Thyroid gland (tissue), 4 donors: ENCODE results near the gene WNT11.

Experiments
- POLR2A ChIP-seq, 2 donors: fragments of 450-650 bp; IDR thresholded peaks; one replicate each; pipeline ENCODE4 v1.6.1; 2017; ENCODE audit warnings: antibody characterized with exemption in 2 of 2, mild to moderate bottlenecking in 2 of 2, moderate library complexity in 1 of 2
- TF ChIP-seq, protein P1 (sequence below), 6 experiments: fragments of 200-600 bp in 3 of 6; fragments of 450-650 bp in 3 of 6; sonication (generic) in 3 of 6; IDR thresholded peaks; one replicate each; pipeline ENCODE4 v1.5.1; 2016 to 2019; ENCODE audit warnings: antibody characterized with exemption in 6 of 6, mild to moderate bottlenecking in 2 of 6, inconsistent platforms in 1 of 6, moderate library complexity in 1 of 6

DNA sequence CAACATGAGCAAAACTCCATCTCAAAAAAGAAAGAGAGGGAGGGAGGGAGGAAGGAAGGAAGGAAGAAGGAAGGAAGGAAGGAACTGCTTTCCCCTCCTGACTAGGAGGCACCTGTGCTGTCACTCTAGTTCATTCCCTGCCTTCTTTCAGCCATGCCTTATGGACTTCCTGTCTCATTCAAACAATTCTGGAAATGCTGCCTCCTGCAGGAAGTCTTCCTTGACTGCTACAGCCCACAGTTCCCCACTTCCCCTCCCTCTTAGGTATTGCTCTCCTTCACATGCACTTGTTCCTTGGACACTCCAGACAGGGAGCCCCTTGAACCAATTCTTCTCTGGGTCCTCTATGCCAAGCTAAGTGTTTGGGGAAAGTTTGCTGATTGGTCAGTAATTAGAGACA is 31.6 kb upstream of the WNT11 start:
- TF ChIP-seq, protein P1, sequence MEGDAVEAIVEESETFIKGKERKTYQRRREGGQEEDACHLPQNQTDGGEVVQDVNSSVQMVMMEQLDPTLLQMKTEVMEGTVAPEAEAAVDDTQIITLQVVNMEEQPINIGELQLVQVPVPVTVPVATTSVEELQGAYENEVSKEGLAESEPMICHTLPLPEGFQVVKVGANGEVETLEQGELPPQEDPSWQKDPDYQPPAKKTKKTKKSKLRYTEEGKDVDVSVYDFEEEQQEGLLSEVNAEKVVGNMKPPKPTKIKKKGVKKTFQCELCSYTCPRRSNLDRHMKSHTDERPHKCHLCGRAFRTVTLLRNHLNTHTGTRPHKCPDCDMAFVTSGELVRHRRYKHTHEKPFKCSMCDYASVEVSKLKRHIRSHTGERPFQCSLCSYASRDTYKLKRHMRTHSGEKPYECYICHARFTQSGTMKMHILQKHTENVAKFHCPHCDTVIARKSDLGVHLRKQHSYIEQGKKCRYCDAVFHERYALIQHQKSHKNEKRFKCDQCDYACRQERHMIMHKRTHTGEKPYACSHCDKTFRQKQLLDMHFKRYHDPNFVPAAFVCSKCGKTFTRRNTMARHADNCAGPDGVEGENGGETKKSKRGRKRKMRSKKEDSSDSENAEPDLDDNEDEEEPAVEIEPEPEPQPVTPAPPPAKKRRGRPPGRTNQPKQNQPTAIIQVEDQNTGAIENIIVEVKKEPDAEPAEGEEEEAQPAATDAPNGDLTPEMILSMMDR (IDR thresholded peaks at IDR 0.05) = no peak
- TF ChIP-seq POLR2A (IDR thresholded peaks at IDR 0.05) = no peak
